GM23248 (cell line): ENCODE data around the gene DSTYK. TPM values are rescaled to one million over a fixed set of nuclear protein-coding genes. Genes with fewer than 3 reads are reported as not detected.
"Not testable (repeated sequence)": the region's sequence is repeated elsewhere in the genome, so short reads cannot be mapped to it uniquely, and the experiment has no call there.

Experiments used
- DNase-seq: peaks from one replicate; pipeline ENCODE4 v3.0.0-alpha.2; 2015
- H2AFZ ChIP-seq: fragments of 200-600 bp; sonication (generic); 2 replicates; pipeline ENCODE4 v1.6.1; 2016; ENCODE audit warnings: antibody characterized with exemption
- H3F3A ChIP-seq: fragments of 200-600 bp; sonication (generic); 2 replicates; pipeline ENCODE4 v1.6.1; 2016; ENCODE audit warnings: mild to moderate bottlenecking, antibody characterized with exemption, mixed run types; ENCODE audit not compliant: insufficient read depth
- H3K27ac ChIP-seq: fragments of 200-600 bp; sonication (generic); 2 replicates; pipeline ENCODE4 v1.5.1; 2016; ENCODE audit warnings: mild to moderate bottlenecking
- H3K27me3 ChIP-seq: fragments of 200-600 bp; sonication (generic); replicated peaks from 2 replicates; pipeline ENCODE4 v1.6.1; 2016; ENCODE audit warnings: mild to moderate bottlenecking; ENCODE audit not compliant: insufficient read depth
- H3K36me3 ChIP-seq: fragments of 200-600 bp; sonication (generic); 2 replicates; pipeline ENCODE4 v1.6.1; 2016; ENCODE audit warnings: low read depth, mild to moderate bottlenecking
- H3K4me1 ChIP-seq: fragments of 200-600 bp; sonication (generic); 2 replicates; pipeline ENCODE4 v1.6.1; 2016; ENCODE audit warnings: mild to moderate bottlenecking; ENCODE audit not compliant: insufficient read depth
- H3K4me2 ChIP-seq: fragments of 200-600 bp; sonication (generic); one replicate; pipeline ENCODE4 v1.6.1; 2016; ENCODE audit warnings: mild to moderate bottlenecking; ENCODE audit not compliant: unreplicated experiment
- H3K4me3 ChIP-seq: fragments of 200-600 bp; sonication (generic); 2 replicates; pipeline ENCODE4 v1.5.1; 2016; ENCODE audit warnings: mild to moderate bottlenecking
- H3K79me2 ChIP-seq: fragments of 200-600 bp; sonication (generic); 2 replicates; pipeline ENCODE4 v1.6.1; 2016; ENCODE audit warnings: mild to moderate bottlenecking; ENCODE audit not compliant: insufficient read depth
- H3K9ac ChIP-seq: fragments of 200-600 bp; sonication (generic); 2 replicates; pipeline ENCODE4 v1.6.1; 2016; ENCODE audit warnings: mild to moderate bottlenecking
- H3K9me2 ChIP-seq: fragments of 200-600 bp; sonication (generic); 2 replicates; pipeline ENCODE4 v1.6.1; 2016; ENCODE audit warnings: mixed run types, mild to moderate bottlenecking, moderate library complexity; ENCODE audit not compliant: insufficient read depth
- H3K9me3 ChIP-seq: fragments of 200-600 bp; sonication (generic); one replicate; pipeline ENCODE4 v1.6.1; 2017; ENCODE audit warnings: low read depth
- H4K20me1 ChIP-seq: fragments of 200-600 bp; sonication (generic); 2 replicates; pipeline ENCODE4 v1.6.0; 2016; ENCODE audit not compliant: insufficient read depth
- EZH2 ChIP-seq: fragments of 200-600 bp; sonication (generic); IDR thresholded peaks from 2 replicates; pipeline ENCODE4 v1.6.1; 2018; ENCODE audit warnings: antibody characterized with exemption, mild to moderate bottlenecking; ENCODE audit not compliant: insufficient read depth, poor library complexity, severe bottlenecking
- EZH2phosphoT487 ChIP-seq: fragments of 200-600 bp; sonication (generic); IDR thresholded peaks from 2 replicates; pipeline ENCODE4 v1.6.1; 2018; ENCODE audit warnings: antibody characterized with exemption, moderate library complexity, mild to moderate bottlenecking, low read depth; ENCODE audit not compliant: insufficient read depth
- WGBS, 2 experiments: methylation state at CpG; one replicate each; pipeline ENCODE4 v1.1.6; 2015 to 2017; ENCODE audit warnings: low lambda C conversion rate in 2 of 2, low coverage in 1 of 2; ENCODE audit errors: missing lambda C conversion rate in 2 of 2; 5-methylcytosine and 5-hydroxymethylcytosine counted together
- in situ Hi-C: fragments of 300-500 bp; cut with MboI; formaldehyde crosslinking; loops from 2 replicates; pipeline ENCODE4 v1.15.0; 2020
- polyA plus RNA-seq: library from polyadenylated mRNA; unstranded; fragments of >200 nt; fragmentation: Nextera tagmentation; extraction: Ambion mirVana; gene quantifications from 2 replicates; pipeline ENCODE4 v1.2.1, GENCODE V29; 2016
- total RNA-seq: library from RNA; depleted of rRNA; stranded (reverse); fragments of >200 nt; shearing (Covaris generic); gene quantifications from 2 replicates; pipeline ENCODE4 v1.2.3, GENCODE V29; 2014

The DSTYK gene
- total and polyA plus RNA-seq, 2 experiments from 2014 or later, result 9.8 to 12.1 TPM

DNA sequence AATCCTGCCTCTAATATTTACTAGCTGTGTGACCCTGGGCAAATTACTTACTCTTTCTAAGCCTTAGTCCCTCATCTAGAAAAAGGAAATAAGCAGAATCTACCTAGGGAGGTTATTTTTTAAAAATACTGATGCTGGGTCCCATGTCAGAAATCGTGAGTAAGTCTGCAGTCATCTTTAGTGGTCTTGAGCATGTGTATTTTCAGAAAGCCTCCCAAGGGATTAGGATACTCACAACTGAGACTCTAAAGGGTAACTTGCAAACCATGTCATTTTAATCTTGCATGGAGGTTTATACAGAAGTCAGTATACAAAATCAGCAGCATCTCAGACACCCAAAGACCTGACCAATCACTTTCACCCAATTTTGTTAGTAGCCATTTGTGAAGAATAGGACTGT, 43.2 kb downstream of the DSTYK start:
- no peaks in the 10 kb centered on the region for H3K9me2 ChIP-seq
- no peaks in the 10 kb centered on the region for H3K27me3 ChIP-seq
- no peak overlapping the region for H2AFZ ChIP-seq
- H3K4me3 ChIP-seq, result no peak overlapping the region
- peak overlapping the region; percentile 32 for H3K27ac ChIP-seq
- H3K79me2 ChIP-seq, result peaks cover 82% of the 10 kb centered on the region
- no peaks in the 10 kb centered on the region for H4K20me1 ChIP-seq
- peaks cover 22% of the 10 kb centered on the region; the same call in 1 of the 2 replicates for H3K36me3 ChIP-seq
- no peak overlapping the region for H3K9ac ChIP-seq
- peaks cover 20% of the 10 kb centered on the region for H3K4me1 ChIP-seq
- H3K4me2 ChIP-seq, result no peak overlapping the region
- peak; percentile 81 for DNase-seq
- peaks cover 17% of the 10 kb centered on the region for H3F3A ChIP-seq
- in situ Hi-C loops, result no loop called here
- 35 to 47% methylated on average over 1 of the region's 1 CpG for WGBS, 2 experiments
- no peaks in the 10 kb centered on the region for H3K9me3 ChIP-seq
- TF ChIP-seq EZH2phosphoT487 (no peak), EZH2 (no peak)

DNA sequence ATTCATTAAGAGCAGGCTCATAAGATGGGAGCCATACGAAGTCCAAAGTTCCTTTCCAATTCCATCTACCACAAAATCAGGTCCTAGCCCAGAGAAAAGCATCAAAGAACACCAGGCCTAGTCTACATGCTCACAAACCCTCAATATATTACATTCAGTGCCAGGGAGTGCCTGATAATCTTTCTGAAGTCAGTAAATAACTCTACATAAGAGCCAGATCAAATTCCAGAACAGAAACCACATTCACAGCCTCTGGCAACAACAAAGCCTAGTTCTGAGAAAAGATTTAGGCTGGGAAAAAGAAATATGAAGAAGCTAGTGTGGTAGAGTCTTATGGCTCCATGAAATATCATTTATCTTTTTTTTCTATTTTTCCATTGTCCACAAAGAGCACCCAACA, 49.2 kb downstream of the DSTYK start:
- Histone ChIP-seq H3K4me1 (no peaks in the 10 kb centered on the region), H3K27me3 (no peaks in the 10 kb centered on the region), H3K9me3 (no peaks in the 10 kb centered on the region), H3K4me2 (no peak overlapping the region), H3K9me2 (no peaks in the 10 kb centered on the region), H3K36me3 (peaks cover 45% of the 10 kb centered on the region), H3K27ac (no peak overlapping the region), H2AFZ (no peak overlapping the region), H3K9ac (no peak overlapping the region), H3K79me2 (peaks cover 38% of the 10 kb centered on the region), H3K4me3 (no peak overlapping the region), H3F3A (no peaks in the 10 kb centered on the region), H4K20me1 (no peaks in the 10 kb centered on the region)
- WGBS, 2 experiments, result 100% methylated on average over 1 of the region's 1 CpG
- TF ChIP-seq EZH2, result no peak
- no peak for TF ChIP-seq EZH2phosphoT487
- in situ Hi-C loops, result no loop called here
- no peak for DNase-seq

DNA sequence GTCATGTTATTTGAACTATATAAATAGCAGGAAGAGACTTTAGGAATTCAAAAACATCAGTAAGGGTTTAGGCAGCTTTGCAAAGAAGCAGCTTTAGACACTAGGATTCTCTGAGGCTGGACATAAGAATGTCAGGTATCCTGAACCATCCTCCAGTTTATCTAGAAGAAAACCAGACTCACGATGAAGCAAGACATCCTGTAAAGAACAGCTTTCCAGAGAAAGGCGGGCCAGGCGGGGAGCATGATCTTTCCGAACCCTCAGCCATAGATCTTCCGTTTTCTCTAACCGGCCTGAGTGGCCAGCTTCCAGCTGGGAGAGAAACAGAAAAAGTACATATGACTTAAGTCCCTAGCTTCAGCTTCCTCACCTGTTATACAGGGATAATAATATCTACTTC, 50.4 kb downstream of the DSTYK start:
- Histone ChIP-seq H3K9me2 (no peaks in the 10 kb centered on the region), H3K27ac (no peak overlapping the region), H3K27me3 (no peaks in the 10 kb centered on the region), H4K20me1 (no peaks in the 10 kb centered on the region), H3K4me2 (no peak overlapping the region), H3K9ac (no peak overlapping the region), H3F3A (no peaks in the 10 kb centered on the region), H3K9me3 (no peaks in the 10 kb centered on the region), H3K36me3 (peaks cover 46% of the 10 kb centered on the region), H3K4me3 (no peak overlapping the region), H3K79me2 (peaks cover 26% of the 10 kb centered on the region), H3K4me1 (no peaks in the 10 kb centered on the region), H2AFZ (no peak overlapping the region)
- 93% methylated on average over 6 of the region's 6 CpGs for WGBS, 2 experiments
- no peak for DNase-seq
- in situ Hi-C loops, result no loop called here
- TF ChIP-seq EZH2phosphoT487 (no peak), EZH2 (no peak)

DNA sequence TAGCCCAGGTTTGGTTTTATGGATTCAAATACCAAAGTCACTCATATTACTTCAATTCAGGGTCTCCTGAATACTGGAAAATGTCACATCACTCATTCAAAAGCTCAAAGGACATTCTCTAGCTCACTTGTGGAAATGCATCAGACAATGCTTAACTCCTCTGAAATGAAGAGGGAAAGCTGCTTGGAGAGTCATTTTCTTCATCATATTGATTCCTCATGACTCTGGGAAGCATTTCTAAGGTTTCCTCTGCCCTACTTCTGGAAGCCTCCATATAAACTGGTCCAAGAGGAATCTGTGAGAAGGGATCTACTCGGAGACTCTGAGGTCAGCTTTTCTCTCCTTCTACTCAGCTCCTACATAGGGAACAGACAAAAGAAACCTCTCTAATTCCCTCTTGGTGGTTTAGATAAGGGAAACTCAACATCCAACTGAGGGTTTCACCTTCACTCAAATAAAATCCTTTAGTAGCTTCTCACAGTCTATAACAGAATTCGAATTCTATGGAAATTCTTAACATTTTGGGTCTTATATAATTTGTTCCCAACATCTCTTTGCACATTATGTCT, 53.4 kb downstream of the DSTYK start:
- Histone ChIP-seq H3K9me2 (no peaks in the 10 kb centered on the region), H3K4me1 (no peaks in the 10 kb centered on the region), H3K27me3 (no peaks in the 10 kb centered on the region), H3K9ac (no peak overlapping the region), H3K4me2 (no peak overlapping the region), H3K79me2 (no peaks in the 10 kb centered on the region), H3K9me3 (no peaks in the 10 kb centered on the region), H3K27ac (no peak overlapping the region), H2AFZ (no peak overlapping the region), H3F3A (no peaks in the 10 kb centered on the region), H3K4me3 (no peak overlapping the region), H3K36me3 (peaks cover 52% of the 10 kb centered on the region), H4K20me1 (no peaks in the 10 kb centered on the region)
- DNase-seq, result no peak
- WGBS, 2 experiments, result 83 to 88% methylated on average over 2 of the region's 2 CpGs
- in situ Hi-C loops, result no loop called here
- no peak for TF ChIP-seq EZH2phosphoT487
- no peak for TF ChIP-seq EZH2

DNA sequence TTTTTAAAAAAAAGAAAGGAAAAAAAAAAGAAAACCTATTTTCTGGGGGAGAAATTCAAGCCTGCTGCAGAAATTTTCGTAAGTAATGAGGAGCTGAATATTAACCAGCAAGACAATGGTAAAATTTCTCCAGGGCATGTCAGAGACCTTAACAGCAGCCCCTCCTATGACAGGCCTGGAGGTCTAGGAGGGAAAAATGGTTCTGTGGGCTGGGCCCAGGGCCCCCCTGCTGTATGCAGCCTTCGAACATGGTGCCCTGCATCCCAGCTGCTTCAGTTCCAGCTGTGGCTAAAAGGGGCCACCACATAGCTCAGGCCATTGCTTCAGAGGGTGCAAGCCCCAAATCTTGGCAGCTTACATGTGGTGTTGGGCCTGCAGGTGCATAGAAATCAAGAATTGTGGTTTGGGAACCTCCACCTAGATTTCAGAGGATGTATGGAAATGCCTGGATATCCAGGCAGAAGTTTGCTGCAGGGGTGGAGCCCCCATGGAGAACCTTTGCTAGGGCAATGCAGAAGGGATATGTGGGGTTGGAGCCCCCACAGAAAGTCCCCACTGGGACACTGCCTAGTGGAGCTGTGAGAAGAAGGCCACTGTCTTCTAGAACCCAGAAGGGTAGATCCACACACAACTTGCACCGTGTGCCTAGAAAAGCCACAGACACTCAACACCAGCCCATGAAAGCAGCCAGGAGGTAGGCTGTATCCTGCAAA, 55.7 kb downstream of the DSTYK start:
- H3K27ac ChIP-seq, H2AFZ ChIP-seq, DNase-seq, H3K9ac ChIP-seq, H3K4me1 ChIP-seq, H3F3A ChIP-seq, H3K9me2 ChIP-seq, H3K79me2 ChIP-seq, H4K20me1 ChIP-seq, H3K4me2 ChIP-seq, H3K9me3 ChIP-seq, H3K4me3 ChIP-seq, in situ Hi-C loops, H3K27me3 ChIP-seq: not testable (repeated sequence)
- WGBS, 2 experiments, result 50 to 67% methylated on average over 2 to 3 of the region's 3 CpGs
- H3K36me3 ChIP-seq, result peaks cover 40% of the 10 kb centered on the region
